ENCODE data around the gene PLEKHA8.

Gene PLEKHA8

GRCh38 chr7:30065746-30066145 lies 37.5 kb downstream of the PLEKHA8 start:
- Mint-ChIP-seq H3K4me3 (no peak overlapping the region), H3K27me3 (no peaks in the 10 kb centered on the region), H3K4me1 (ENCODE audit: low read depth) (peaks cover 5% of the 10 kb centered on the region), H3K36me3 (ENCODE audit: low read depth) (peaks cover 13% of the 10 kb centered on the region), H3K9me3 (no peaks in the 10 kb centered on the region), H3K27ac (no peak overlapping the region)

- Mint-ChIP-seq H3K36me3 (ENCODE audit: low read depth) (peaks cover 18% of the 10 kb centered on the region), H3K4me1 (ENCODE audit: low read depth) (peaks cover 1% of the 10 kb centered on the region), H3K9me3 (no peaks in the 10 kb centered on the region), H3K27me3 (no peaks in the 10 kb centered on the region), H3K27ac (no peak overlapping the region), H3K4me3 (no peak overlapping the region)
Measured at GRCh38 chr7:30066687-30067086, 38.5 kb downstream of the PLEKHA8 start.

- H3K4me3 Mint-ChIP-seq: no peak overlapping the region
- H3K36me3 Mint-ChIP-seq (ENCODE audit: low read depth): peaks cover 18% of the 10 kb centered on the region
- H3K27me3 Mint-ChIP-seq: no peaks in the 10 kb centered on the region
- no peaks in the 10 kb centered on the region for H3K9me3 Mint-ChIP-seq
- H3K4me1 Mint-ChIP-seq (ENCODE audit: low read depth): no peaks in the 10 kb centered on the region
- H3K27ac Mint-ChIP-seq: no peak overlapping the region
Measured at GRCh38 chr7:30068117-30068516, 39.9 kb downstream of the PLEKHA8 start.

- no peak overlapping the region for H3K27ac Mint-ChIP-seq
- no peaks in the 10 kb centered on the region for H3K27me3 Mint-ChIP-seq
- no peak overlapping the region for H3K4me3 Mint-ChIP-seq
- H3K36me3 Mint-ChIP-seq (ENCODE audit: low read depth): peaks cover 11% of the 10 kb centered on the region
- no peaks in the 10 kb centered on the region for H3K4me1 Mint-ChIP-seq (ENCODE audit: low read depth)
- H3K9me3 Mint-ChIP-seq: no peaks in the 10 kb centered on the region
Measured at GRCh38 chr7:30069096-30069867, 41.1 kb downstream of the PLEKHA8 start.

- no peak overlapping the region for H3K27ac Mint-ChIP-seq
- H3K9me3 Mint-ChIP-seq: no peaks in the 10 kb centered on the region
- H3K4me3 Mint-ChIP-seq: no peak overlapping the region
- H3K27me3 Mint-ChIP-seq: no peaks in the 10 kb centered on the region
- no peaks in the 10 kb centered on the region for H3K4me1 Mint-ChIP-seq (ENCODE audit: low read depth)
- peaks cover 11% of the 10 kb centered on the region for H3K36me3 Mint-ChIP-seq (ENCODE audit: low read depth)
Measured at GRCh38 chr7:30070052-30070451, 41.8 kb downstream of the PLEKHA8 start.

GRCh38 chr7:30072735-30073134 lies 44.5 kb downstream of the PLEKHA8 start:
- Mint-ChIP-seq H3K27ac (no peak overlapping the region), H3K4me3 (no peak overlapping the region), H3K9me3 (no peaks in the 10 kb centered on the region), H3K27me3 (no peaks in the 10 kb centered on the region), H3K36me3 (ENCODE audit: low read depth) (peaks cover 9% of the 10 kb centered on the region), H3K4me1 (ENCODE audit: low read depth) (no peaks in the 10 kb centered on the region)

GRCh38 chr7:30074422-30075030 lies 46.3 kb downstream of the PLEKHA8 start:
- Mint-ChIP-seq H3K9me3 (no peaks in the 10 kb centered on the region), H3K4me1 (ENCODE audit: low read depth) (no peaks in the 10 kb centered on the region), H3K27me3 (no peaks in the 10 kb centered on the region), H3K4me3 (no peak overlapping the region), H3K36me3 (ENCODE audit: low read depth) (peaks cover 11% of the 10 kb centered on the region), H3K27ac (no peak overlapping the region)

- Mint-ChIP-seq H3K27me3 (no peaks in the 10 kb centered on the region), H3K9me3 (no peaks in the 10 kb centered on the region), H3K4me1 (ENCODE audit: low read depth) (no peaks in the 10 kb centered on the region), H3K27ac (no peak overlapping the region), H3K36me3 (ENCODE audit: low read depth) (peaks cover 4% of the 10 kb centered on the region), H3K4me3 (no peak overlapping the region)
Measured at GRCh38 chr7:30076411-30076810, 48.2 kb downstream of the PLEKHA8 start.

- Mint-ChIP-seq H3K27ac (no peak overlapping the region), H3K27me3 (no peaks in the 10 kb centered on the region), H3K36me3 (ENCODE audit: low read depth) (peaks cover 5% of the 10 kb centered on the region), H3K4me3 (no peak overlapping the region), H3K9me3 (no peaks in the 10 kb centered on the region), H3K4me1 (ENCODE audit: low read depth) (no peaks in the 10 kb centered on the region)
Measured at GRCh38 chr7:30078280-30078679, 50.1 kb downstream of the PLEKHA8 start.

GRCh38 chr7:30079880-30080279 lies 51.7 kb downstream of the PLEKHA8 start:
- no peak overlapping the region for H3K27ac Mint-ChIP-seq
- H3K27me3 Mint-ChIP-seq: no peaks in the 10 kb centered on the region
- H3K9me3 Mint-ChIP-seq: no peaks in the 10 kb centered on the region
- no peak overlapping the region for H3K4me3 Mint-ChIP-seq
- H3K36me3 Mint-ChIP-seq (ENCODE audit: low read depth): peaks cover 12% of the 10 kb centered on the region
- no peaks in the 10 kb centered on the region for H3K4me1 Mint-ChIP-seq (ENCODE audit: low read depth)

- Mint-ChIP-seq H3K27me3 (no peaks in the 10 kb centered on the region), H3K27ac (no peak overlapping the region), H3K4me3 (no peak overlapping the region), H3K4me1 (ENCODE audit: low read depth) (no peaks in the 10 kb centered on the region), H3K36me3 (ENCODE audit: low read depth) (peaks cover 12% of the 10 kb centered on the region), H3K9me3 (no peaks in the 10 kb centered on the region)
Measured at GRCh38 chr7:30080818-30081217, 52.6 kb downstream of the PLEKHA8 start.

GRCh38 chr7:30082686-30083085 lies 54.5 kb downstream of the PLEKHA8 start:
- Mint-ChIP-seq H3K4me3 (no peak overlapping the region), H3K27ac (no peak overlapping the region), H3K9me3 (no peaks in the 10 kb centered on the region), H3K4me1 (ENCODE audit: low read depth) (no peaks in the 10 kb centered on the region), H3K36me3 (ENCODE audit: low read depth) (peaks cover 12% of the 10 kb centered on the region), H3K27me3 (no peaks in the 10 kb centered on the region)

GRCh38 chr7:30083334-30083733 lies 55.1 kb downstream of the PLEKHA8 start:
- no peak overlapping the region for H3K27ac Mint-ChIP-seq
- no peaks in the 10 kb centered on the region for H3K4me1 Mint-ChIP-seq (ENCODE audit: low read depth)
- no peak overlapping the region for H3K4me3 Mint-ChIP-seq
- no peaks in the 10 kb centered on the region for H3K9me3 Mint-ChIP-seq
- no peaks in the 10 kb centered on the region for H3K27me3 Mint-ChIP-seq
- peaks cover 12% of the 10 kb centered on the region for H3K36me3 Mint-ChIP-seq (ENCODE audit: low read depth)

- H3K4me1 Mint-ChIP-seq (ENCODE audit: low read depth): no peaks in the 10 kb centered on the region
- no peaks in the 10 kb centered on the region for H3K27me3 Mint-ChIP-seq
- peaks cover 10% of the 10 kb centered on the region for H3K36me3 Mint-ChIP-seq (ENCODE audit: low read depth)
- H3K9me3 Mint-ChIP-seq: no peaks in the 10 kb centered on the region
- H3K4me3 Mint-ChIP-seq: no peak overlapping the region
- H3K27ac Mint-ChIP-seq: no peak overlapping the region
Measured at GRCh38 chr7:30084212-30084611, 56.0 kb downstream of the PLEKHA8 start.

GRCh38 chr7:30086529-30086928 lies 58.3 kb downstream of the PLEKHA8 start:
- Mint-ChIP-seq H3K27me3 (no peaks in the 10 kb centered on the region), H3K4me1 (ENCODE audit: low read depth) (no peaks in the 10 kb centered on the region), H3K9me3 (no peaks in the 10 kb centered on the region), H3K27ac (no peak overlapping the region), H3K36me3 (ENCODE audit: low read depth) (peaks cover 9% of the 10 kb centered on the region), H3K4me3 (no peak overlapping the region)

GRCh38 chr7:30087371-30087770 lies 59.2 kb downstream of the PLEKHA8 start:
- no peak overlapping the region for H3K4me3 Mint-ChIP-seq

More at GRCh38 chr7:30087371-30087770, 59.2 kb downstream of the PLEKHA8 start:
- Mint-ChIP-seq H3K27ac (no peak overlapping the region), H3K36me3 (ENCODE audit: low read depth) (peaks cover 9% of the 10 kb centered on the region), H3K27me3 (no peaks in the 10 kb centered on the region), H3K4me1 (ENCODE audit: low read depth) (no peaks in the 10 kb centered on the region), H3K9me3 (no peaks in the 10 kb centered on the region)
